Tracheal epithelial cell (primary cell): ENCODE data around the gene BLVRA. TPM values are rescaled to one million over a fixed set of nuclear protein-coding genes. Genes with fewer than 3 reads are reported as not detected.

Experiments
- total RNA-seq: library from RNA; depleted of rRNA; stranded (reverse); fragments of >200 nt; gene quantifications from 2 replicates; pipeline ENCODE4 v1.2.1, GENCODE V29; 2014

BLVRA gene
- total RNA-seq: 31.3 and 32.0 TPM in 2 replicates

DNA sequence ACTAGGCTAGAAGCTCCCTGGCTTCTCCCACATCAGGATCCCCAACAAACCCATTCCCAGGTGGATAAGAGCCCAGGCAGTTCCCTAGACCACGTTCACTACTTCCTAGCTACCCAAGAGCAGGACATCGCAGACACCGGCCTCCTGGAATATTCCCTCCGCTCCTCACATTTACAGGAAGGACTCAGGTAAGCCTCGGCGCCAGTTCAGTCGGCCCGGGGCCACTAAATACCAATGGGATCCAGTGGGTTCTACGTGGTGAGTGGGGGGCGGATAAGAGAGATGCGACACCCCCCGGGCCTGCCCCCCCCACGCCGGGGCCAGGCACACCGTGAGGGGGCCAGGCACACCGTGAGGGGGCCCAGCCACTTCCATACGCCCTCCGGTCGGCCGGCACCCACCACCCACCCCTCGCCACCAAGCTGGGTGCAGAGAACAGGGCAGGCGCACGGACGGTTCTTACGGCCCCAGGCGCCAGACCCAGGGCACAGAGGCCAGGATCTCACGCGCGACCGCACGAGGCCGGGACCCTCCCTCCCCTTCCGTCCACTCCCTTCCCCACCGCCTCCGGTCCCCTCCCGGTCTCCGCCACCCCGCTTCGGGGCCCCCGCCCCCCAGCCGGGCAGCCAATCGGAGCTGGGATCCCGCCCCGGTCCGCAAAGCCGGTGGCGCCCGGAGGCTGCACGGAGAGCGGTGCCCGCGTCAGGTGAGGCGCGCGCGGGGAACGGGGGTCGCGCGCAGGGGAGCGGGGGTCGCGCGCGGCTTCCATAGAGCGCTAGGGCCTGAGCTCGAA, at the start of gene BLVRA:
BLVRA (plus strand) TSS at position 652 of the 793 bp plus-strand sequence. CDS start 12,479 bp downstream, outside the sequence.

GRCh38 chr7:43729214-43729923, 29.1 kb upstream of the BLVRA start, which contains the start of gene COA1:
Gene COA1, minus strand, starts transcription at chr7:43729523. Its CDS starts 80,909 bp downstream, at chr7:43648614.

Other genes with a start within 250 kb of the BLVRA start
- 117 and 134 TPM in 2 replicates for gene STK17A, start 175.6 kb upstream of the BLVRA start, total RNA-seq
- gene COA1, start 29.2 kb upstream of the BLVRA start, total RNA-seq: 31.3 and 43.5 TPM in 2 replicates
- gene MRPS24, start 110.8 kb downstream of the BLVRA start, total RNA-seq: 61.6 and 92.8 TPM in 2 replicates
- gene URGCP, start 147.9 kb downstream of the BLVRA start, total RNA-seq: 28.0 and 35.2 TPM in 2 replicates
- 4.9 and 6.7 TPM in 2 replicates for gene UBE2D4, start 167.8 kb downstream of the BLVRA start, total RNA-seq
- not detected in 2 replicates for gene SPDYE1, start 239.2 kb downstream of the BLVRA start, total RNA-seq